ENCODE results near the gene DDX59.

DNA sequence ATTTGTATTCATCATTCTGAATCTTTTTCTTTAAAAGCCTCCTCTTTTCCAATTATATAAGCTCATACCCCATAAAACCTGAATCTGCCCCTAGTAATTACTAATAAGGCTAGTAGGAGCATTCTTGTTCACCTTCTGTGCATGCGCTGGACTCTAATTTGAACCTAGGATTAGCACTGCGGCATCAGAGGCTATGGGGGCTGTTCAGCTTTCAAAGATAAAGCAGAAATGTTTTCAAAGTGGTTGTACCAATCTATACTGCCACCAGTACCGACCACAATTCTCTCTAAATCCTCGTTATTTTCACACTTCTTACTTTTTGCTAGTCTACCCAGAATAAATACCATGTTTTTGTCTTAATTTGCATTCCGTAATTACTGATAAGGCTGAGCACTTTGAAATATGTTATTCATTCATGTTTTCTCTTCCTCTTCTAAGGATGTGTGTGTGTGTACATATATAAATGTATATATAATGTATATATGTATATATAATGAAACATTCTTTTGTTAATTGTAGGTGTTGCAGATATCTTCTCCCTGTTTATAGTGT, 1.6 kb upstream of the DDX59 start:
- no peak for TF ChIP-seq RAD21 (conservative IDR thresholded peaks at IDR 0.05)
- TF ChIP-seq, protein P1, sequence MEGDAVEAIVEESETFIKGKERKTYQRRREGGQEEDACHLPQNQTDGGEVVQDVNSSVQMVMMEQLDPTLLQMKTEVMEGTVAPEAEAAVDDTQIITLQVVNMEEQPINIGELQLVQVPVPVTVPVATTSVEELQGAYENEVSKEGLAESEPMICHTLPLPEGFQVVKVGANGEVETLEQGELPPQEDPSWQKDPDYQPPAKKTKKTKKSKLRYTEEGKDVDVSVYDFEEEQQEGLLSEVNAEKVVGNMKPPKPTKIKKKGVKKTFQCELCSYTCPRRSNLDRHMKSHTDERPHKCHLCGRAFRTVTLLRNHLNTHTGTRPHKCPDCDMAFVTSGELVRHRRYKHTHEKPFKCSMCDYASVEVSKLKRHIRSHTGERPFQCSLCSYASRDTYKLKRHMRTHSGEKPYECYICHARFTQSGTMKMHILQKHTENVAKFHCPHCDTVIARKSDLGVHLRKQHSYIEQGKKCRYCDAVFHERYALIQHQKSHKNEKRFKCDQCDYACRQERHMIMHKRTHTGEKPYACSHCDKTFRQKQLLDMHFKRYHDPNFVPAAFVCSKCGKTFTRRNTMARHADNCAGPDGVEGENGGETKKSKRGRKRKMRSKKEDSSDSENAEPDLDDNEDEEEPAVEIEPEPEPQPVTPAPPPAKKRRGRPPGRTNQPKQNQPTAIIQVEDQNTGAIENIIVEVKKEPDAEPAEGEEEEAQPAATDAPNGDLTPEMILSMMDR (IDR thresholded peaks at IDR 0.05; ENCODE audit: poor library complexity, severe bottlenecking), result no peak
- no peak for TF ChIP-seq POLR2AphosphoS5 (IDR thresholded peaks at IDR 0.05)
